Neural cell (in vitro differentiated cells): ENCODE data around the gene ARHGEF7.

ENCODE experiments used
- CTCF ChIP-seq: fragments of 450-650 bp; IDR thresholded peaks from 2 replicates; pipeline ENCODE4 v1.5.1; 2014; ENCODE audit warnings: antibody characterized with exemption, mild to moderate bottlenecking, moderate library complexity; ENCODE audit not compliant: poor library complexity, severe bottlenecking
- EZH2 ChIP-seq: fragments of 200-600, 300-800 bp; shearing (Covaris generic), sonication (generic); IDR thresholded peaks from 2 replicates; pipeline ENCODE4 v1.6.1; 2014; ENCODE audit warnings: antibody characterized with exemption, low read length, borderline replicate concordance, mild to moderate bottlenecking; ENCODE audit not compliant: insufficient read depth, poor library complexity, severe bottlenecking
- MXI1 ChIP-seq: fragments of 450-650 bp; conservative IDR thresholded peaks from 2 replicates; pipeline ENCODE4 v1.6.1; 2014; ENCODE audit warnings: antibody characterized with exemption, mild to moderate bottlenecking; ENCODE audit not compliant: poor library complexity, severe bottlenecking
- SMC3 ChIP-seq: fragments of 450-650 bp; conservative IDR thresholded peaks from 2 replicates; pipeline ENCODE4 v1.6.1; 2014; ENCODE audit warnings: antibody characterized with exemption, mild to moderate bottlenecking, moderate library complexity; ENCODE audit not compliant: poor library complexity
- TAF1 ChIP-seq: IDR thresholded peaks from 2 replicates; pipeline ENCODE4 v1.6.1; 2012; ENCODE audit warnings: low read depth

DNA sequence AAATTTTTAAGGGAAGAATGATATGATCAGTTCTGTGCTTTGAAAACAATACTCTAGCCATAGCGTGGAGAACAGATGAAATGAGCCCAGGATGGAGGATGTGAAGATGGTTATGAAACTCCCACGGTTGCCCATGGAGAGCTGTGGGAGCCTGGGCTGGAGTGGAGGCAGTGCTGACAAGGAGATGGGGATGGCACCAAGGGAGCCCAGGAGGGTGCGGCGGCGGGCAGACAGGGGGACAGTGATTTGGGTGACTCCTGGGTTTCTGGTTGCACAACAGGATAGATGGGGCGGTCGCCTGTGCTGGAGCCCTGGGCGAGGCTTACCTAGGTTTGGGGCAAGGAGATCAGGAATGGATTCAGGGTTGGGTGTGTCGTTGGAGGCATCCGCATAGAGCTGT is 15.9 kb downstream of the ARHGEF7 start:
- TF ChIP-seq TAF1 (no peak), EZH2 (no peak), CTCF (no peak), MXI1 (no peak), SMC3 (no peak)
